Gastroesophageal sphincter (tissue), 3 donors: ENCODE results near the gene CSMD2.

Experiments
- CTCF ChIP-seq, 4 experiments: fragments of 200-600 bp in 2 of 4; fragments of 450-650 bp in 2 of 4; sonication (generic) in 1 of 4; IDR thresholded peaks; one replicate each; pipeline ENCODE4 v1.5.1; 2017 to 2019; ENCODE audit warnings: antibody characterized with exemption in 4 of 4, mild to moderate bottlenecking in 2 of 4, moderate library complexity in 2 of 4
- POLR2A ChIP-seq, 2 donors: fragments of 450-650 bp; IDR thresholded peaks; one replicate each; pipeline ENCODE4 v1.6.1; 2017; ENCODE audit warnings: antibody characterized with exemption in 2 of 2, mild to moderate bottlenecking in 2 of 2, moderate library complexity in 1 of 2
- POLR2AphosphoS5 ChIP-seq: sonication (generic); formaldehyde crosslinking; IDR thresholded peaks from one replicate; pipeline ENCODE4 v1.6.1; 2017; ENCODE audit warnings: antibody characterized with exemption

- TF ChIP-seq CTCF (IDR thresholded peaks at IDR 0.05) (no peak), POLR2AphosphoS5 (no peak), POLR2A (IDR thresholded peaks at IDR 0.05) (no peak)
These were observed 109.2 kb downstream of the CSMD2 start for GRCh38 chr1:34055818-34056217.
